GM12875 (cell line): ENCODE results near the gene ATRNL1.

Source experiments
- H3K4me3 ChIP-seq: one replicate; pipeline ENCODE4 v1.5.1; 2011; ENCODE audit warnings: low read depth, low read length, control low read depth
- TF ChIP-seq, protein P1 (sequence below): IDR thresholded peaks from 2 replicates; pipeline ENCODE4 v1.5.1; 2011; ENCODE audit warnings: low read depth, mild to moderate bottlenecking, control low read depth, inconsistent platforms, low read length, moderate library complexity, borderline replicate concordance; ENCODE audit not compliant: insufficient read depth

Gene ATRNL1

DNA sequence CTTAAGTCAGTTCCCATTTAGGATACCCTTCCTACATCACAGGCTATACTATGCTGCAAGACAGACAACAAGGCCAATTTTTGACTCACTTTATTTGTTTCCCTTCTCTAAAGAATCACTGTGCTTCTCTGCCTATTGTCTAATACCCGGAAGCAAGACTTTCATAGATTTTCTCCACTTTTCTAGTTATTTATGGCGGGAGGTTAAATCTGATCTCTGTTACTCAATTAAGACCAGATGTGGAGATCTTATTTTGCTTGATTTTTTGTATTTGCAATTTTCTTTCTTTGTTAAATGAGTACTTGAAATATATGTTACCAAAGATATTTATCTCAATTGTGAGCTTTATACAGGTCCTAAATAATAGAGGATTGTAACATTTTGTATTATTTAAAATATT lies 511.5 kb downstream of the ATRNL1 start:
- H3K4me3 ChIP-seq = no peak overlapping the region
- TF ChIP-seq, protein P1, sequence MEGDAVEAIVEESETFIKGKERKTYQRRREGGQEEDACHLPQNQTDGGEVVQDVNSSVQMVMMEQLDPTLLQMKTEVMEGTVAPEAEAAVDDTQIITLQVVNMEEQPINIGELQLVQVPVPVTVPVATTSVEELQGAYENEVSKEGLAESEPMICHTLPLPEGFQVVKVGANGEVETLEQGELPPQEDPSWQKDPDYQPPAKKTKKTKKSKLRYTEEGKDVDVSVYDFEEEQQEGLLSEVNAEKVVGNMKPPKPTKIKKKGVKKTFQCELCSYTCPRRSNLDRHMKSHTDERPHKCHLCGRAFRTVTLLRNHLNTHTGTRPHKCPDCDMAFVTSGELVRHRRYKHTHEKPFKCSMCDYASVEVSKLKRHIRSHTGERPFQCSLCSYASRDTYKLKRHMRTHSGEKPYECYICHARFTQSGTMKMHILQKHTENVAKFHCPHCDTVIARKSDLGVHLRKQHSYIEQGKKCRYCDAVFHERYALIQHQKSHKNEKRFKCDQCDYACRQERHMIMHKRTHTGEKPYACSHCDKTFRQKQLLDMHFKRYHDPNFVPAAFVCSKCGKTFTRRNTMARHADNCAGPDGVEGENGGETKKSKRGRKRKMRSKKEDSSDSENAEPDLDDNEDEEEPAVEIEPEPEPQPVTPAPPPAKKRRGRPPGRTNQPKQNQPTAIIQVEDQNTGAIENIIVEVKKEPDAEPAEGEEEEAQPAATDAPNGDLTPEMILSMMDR = no peak

DNA sequence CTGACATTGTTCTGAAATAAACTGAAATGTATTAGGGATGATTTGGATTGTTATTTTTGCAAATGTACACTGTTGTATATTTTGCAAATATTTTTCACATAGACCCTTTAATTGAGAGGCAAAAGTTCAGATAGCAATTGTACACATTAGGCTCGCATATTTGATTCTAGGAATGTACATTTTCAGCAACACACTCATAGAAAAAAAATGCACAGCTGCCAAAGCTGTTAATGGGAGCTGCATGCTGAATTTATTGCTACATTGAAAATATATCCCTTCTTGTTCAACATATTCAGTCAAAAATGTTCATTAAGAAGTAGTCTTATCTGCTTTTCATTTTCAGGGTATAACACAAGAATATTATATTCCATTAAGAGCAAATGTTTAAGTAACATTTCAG lies 512.9 kb downstream of the ATRNL1 start:
- TF ChIP-seq, protein P1 = no peak
- H3K4me3 ChIP-seq = no peak overlapping the region

DNA sequence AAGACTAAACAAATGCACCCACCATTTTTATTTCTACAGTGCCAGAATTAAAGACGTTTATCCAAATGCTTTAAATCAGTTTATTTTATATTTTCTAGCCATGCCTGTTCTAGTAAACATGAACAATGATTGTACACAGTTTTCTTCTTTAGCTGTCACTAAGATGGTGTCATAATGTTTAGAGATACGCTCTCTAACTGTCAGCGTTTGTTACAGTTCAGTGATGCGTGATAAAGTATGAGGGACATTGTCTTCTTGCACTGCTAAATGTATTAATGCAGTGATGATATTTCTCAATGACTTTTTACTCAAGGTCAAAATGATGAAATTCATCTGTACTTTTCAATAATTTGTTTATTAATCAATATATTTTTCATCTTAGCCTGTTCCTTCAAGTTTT lies 513.6 kb downstream of the ATRNL1 start:
- no peak overlapping the region for H3K4me3 ChIP-seq
- TF ChIP-seq, protein P1 = no peak

DNA sequence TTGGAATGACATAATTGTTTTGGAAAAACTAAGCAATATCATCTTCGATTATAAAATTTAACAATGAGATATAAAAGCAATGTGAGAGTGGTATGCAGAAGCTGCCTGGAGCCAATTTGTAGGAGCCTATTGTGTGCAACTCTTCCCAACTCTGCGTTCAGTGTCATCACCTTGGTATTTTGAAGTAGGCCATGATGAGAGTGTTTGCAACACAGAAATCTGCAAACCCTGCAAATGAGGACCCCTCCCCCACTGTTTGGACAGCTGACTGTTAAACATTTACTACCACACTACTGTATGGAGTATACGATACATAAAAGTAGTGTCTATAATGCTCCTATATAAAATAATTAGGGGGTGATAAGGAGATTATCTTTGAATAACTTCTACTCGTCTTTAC lies 531.3 kb downstream of the ATRNL1 start:
- TF ChIP-seq, protein P1 = no peak
- no peak overlapping the region for H3K4me3 ChIP-seq

DNA sequence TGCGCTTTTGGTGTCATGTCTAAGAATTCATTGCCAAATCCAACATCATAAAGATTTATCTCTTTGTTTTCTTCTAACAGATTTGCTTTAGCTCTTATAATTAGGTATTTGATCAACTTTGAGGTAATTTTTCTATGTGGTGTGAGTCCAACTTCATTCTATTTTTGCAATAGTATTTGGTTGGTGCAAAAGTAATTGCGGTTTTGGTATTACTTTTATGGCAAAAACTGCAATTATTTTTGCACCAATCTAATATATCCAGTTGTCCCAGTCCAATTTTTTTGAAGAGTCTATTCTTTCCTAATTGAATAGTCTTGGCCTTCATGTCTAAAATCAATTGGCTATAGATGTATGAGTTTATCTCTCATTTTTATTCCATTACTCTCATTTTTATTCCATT lies 535.5 kb downstream of the ATRNL1 start:
- no peak overlapping the region for H3K4me3 ChIP-seq
- TF ChIP-seq, protein P1 = no peak

DNA sequence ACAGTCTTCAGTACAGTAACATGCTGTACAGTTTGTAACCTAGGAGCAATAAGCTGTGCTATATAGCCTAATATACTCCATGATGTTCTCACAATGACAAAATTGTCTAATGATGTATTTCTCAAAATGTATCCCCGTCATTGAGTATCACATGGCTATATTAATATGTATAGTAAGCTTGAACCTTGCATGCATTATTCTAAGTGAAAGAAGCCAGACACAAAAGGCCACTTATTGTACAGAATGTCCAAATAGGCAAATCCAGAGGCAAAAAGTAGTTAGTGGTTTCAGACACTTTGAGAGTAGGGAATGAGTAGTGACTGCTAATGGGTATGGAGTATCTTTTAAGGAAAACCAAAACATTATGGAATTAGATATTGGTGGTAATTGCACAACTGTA lies 545.1 kb downstream of the ATRNL1 start:
- no peak overlapping the region for H3K4me3 ChIP-seq
- TF ChIP-seq, protein P1 = no peak

DNA sequence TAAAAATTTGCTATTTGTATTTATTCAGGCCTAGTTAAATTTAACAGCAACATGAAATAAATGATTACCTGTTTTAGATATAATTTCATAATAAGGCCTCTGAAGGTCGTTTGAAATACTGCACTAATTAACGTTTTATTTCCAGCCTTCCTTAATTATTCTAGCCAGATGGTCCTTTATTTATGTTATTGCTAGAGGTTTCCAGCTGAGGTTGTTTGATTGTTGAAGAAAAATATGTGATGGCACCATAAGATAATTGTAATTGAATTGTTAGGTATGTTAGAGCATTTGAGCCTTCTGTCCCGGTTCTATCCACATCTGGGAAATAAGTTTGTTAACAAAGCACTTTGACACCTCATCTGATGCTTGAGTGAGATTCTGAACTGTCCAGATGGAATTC lies 556.1 kb downstream of the ATRNL1 start:
- TF ChIP-seq, protein P1 = no peak

More for the DNA sequence above, 556.1 kb downstream of the ATRNL1 start:
- no peak overlapping the region for H3K4me3 ChIP-seq
